ENCODE measurements around the gene SOX6. TPM values are rescaled to one million over a fixed set of nuclear protein-coding genes. Genes with fewer than 3 reads are reported as not detected.

The SOX6 gene
- total RNA-seq, 2 experiments from 2014 or later: 0.13 TPM; not detected in 1

DNA sequence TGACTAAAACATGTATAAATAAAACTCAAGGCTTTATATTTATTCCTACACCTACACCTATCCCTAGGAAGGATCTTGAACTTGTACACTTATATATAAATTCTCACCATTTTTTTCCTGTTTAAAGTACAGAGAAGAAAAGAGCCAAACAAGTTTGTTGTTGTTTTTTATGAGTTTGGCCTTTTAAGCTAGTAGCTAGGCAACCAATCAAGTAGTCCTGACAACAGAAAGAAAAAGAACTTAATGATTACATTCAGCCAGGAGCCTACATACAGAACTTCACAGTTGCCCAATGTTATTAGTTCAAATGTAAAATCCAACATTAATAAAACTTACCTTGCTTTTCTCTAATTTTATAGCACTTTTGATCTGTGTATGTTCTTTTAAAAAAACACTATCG lies 316.2 kb downstream of the SOX6 start:
- no peak for TF ChIP-seq EZH2phosphoT487 (IDR thresholded peaks at IDR 0.05; ENCODE audit: borderline replicate concordance, low read depth, low read length)
- TF ChIP-seq, protein P1, sequence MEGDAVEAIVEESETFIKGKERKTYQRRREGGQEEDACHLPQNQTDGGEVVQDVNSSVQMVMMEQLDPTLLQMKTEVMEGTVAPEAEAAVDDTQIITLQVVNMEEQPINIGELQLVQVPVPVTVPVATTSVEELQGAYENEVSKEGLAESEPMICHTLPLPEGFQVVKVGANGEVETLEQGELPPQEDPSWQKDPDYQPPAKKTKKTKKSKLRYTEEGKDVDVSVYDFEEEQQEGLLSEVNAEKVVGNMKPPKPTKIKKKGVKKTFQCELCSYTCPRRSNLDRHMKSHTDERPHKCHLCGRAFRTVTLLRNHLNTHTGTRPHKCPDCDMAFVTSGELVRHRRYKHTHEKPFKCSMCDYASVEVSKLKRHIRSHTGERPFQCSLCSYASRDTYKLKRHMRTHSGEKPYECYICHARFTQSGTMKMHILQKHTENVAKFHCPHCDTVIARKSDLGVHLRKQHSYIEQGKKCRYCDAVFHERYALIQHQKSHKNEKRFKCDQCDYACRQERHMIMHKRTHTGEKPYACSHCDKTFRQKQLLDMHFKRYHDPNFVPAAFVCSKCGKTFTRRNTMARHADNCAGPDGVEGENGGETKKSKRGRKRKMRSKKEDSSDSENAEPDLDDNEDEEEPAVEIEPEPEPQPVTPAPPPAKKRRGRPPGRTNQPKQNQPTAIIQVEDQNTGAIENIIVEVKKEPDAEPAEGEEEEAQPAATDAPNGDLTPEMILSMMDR (conservative IDR thresholded peaks at IDR 0.05; ENCODE audit: low read length): no peak
- intact Hi-C loops (cut with micrococcal nuclease; ENCODE audit: unreplicated experiment): no loop called here
- no peaks in the 10 kb centered on the region for H4K20me1 ChIP-seq (ENCODE audit: insufficient read depth, low read length)
- no peak overlapping the region for H3K4me2 ChIP-seq (ENCODE audit: low read length)
- no peak overlapping the region for H3K4me3 ChIP-seq (ENCODE audit: low read depth, low read length, poor library complexity, severe bottlenecking)
- ChIA-PET CTCF (ENCODE audit: unreplicated experiment) (no interaction called here), POLR2A (interaction anchor here (0.8 to 1.1 kb wide), 4 partner anchors 10 to 495 kb away, joined by 3 to 4 read pairs (median 3); no protein-coding TSS in a partner anchor)
- no peaks in the 10 kb centered on the region for H3K9me3 ChIP-seq (ENCODE audit: low read length)
- DNase-seq (ENCODE audit: low spot score): no peak
- H3K4me1 ChIP-seq (ENCODE audit: insufficient read depth, low read length, poor library complexity, severe bottlenecking): no peaks in the 10 kb centered on the region
- H3K9me2 ChIP-seq (ENCODE audit: insufficient read depth, low read length): no peaks in the 10 kb centered on the region
- no peak overlapping the region for H3K27ac ChIP-seq (ENCODE audit: low read depth, low read length, poor library complexity, severe bottlenecking)
- no TSS peak for BruUV-seq (replicated peaks)
- no peak overlapping the region for H2AFZ ChIP-seq (ENCODE audit: low read length)
- no peaks in the 10 kb centered on the region for H3K36me3 ChIP-seq (ENCODE audit: insufficient read depth, low read length)
- no peaks in the 10 kb centered on the region for H3K79me2 ChIP-seq (ENCODE audit: insufficient read depth, low read depth, low read length)

DNA sequence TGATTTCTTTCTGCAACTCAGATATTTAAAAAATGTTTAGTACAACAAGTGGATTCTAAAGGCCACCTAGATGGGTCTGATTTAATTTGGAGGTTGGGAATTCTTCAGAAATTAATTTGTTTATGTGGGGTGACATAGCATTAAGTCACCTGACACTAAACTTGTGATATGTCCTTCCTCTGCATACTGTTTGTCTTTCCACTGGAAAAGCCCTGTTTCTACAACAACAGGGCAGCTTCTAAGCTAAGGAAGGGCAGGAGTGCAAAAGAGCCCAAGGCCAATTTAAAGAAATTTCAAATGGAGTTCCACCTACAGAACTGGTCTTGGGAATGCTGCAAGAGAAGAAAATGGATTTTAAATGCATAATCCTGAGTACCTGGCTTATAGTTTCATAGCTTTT lies 319.2 kb downstream of the SOX6 start:
- DNase-seq (ENCODE audit: low spot score): no peak
- CTCF ChIA-PET (ENCODE audit: unreplicated experiment): no interaction called here
- no peak overlapping the region for H2AFZ ChIP-seq (ENCODE audit: low read length)
- H3K36me3 ChIP-seq (ENCODE audit: insufficient read depth, low read length): no peaks in the 10 kb centered on the region
- no peak overlapping the region for H3K27ac ChIP-seq (ENCODE audit: low read depth, low read length, poor library complexity, severe bottlenecking)
- H4K20me1 ChIP-seq (ENCODE audit: insufficient read depth, low read length): no peaks in the 10 kb centered on the region
- H3K79me2 ChIP-seq (ENCODE audit: insufficient read depth, low read depth, low read length): no peaks in the 10 kb centered on the region
- POLR2A ChIA-PET: no interaction called here
- no peaks in the 10 kb centered on the region for H3K9me2 ChIP-seq (ENCODE audit: insufficient read depth, low read length)
- TF ChIP-seq EZH2phosphoT487 (IDR thresholded peaks at IDR 0.05; ENCODE audit: borderline replicate concordance, low read depth, low read length): no peak
- TF ChIP-seq, protein P1 (conservative IDR thresholded peaks at IDR 0.05; ENCODE audit: low read length): no peak
- BruUV-seq (replicated peaks): no TSS peak
- no peaks in the 10 kb centered on the region for H3K9me3 ChIP-seq (ENCODE audit: low read length)
- H3K4me3 ChIP-seq (ENCODE audit: low read depth, low read length, poor library complexity, severe bottlenecking): no peak overlapping the region
- no peaks in the 10 kb centered on the region for H3K4me1 ChIP-seq (ENCODE audit: insufficient read depth, low read length, poor library complexity, severe bottlenecking)
- intact Hi-C loops (cut with micrococcal nuclease; ENCODE audit: unreplicated experiment): no loop called here
- H3K4me2 ChIP-seq (ENCODE audit: low read length): no peak overlapping the region

DNA sequence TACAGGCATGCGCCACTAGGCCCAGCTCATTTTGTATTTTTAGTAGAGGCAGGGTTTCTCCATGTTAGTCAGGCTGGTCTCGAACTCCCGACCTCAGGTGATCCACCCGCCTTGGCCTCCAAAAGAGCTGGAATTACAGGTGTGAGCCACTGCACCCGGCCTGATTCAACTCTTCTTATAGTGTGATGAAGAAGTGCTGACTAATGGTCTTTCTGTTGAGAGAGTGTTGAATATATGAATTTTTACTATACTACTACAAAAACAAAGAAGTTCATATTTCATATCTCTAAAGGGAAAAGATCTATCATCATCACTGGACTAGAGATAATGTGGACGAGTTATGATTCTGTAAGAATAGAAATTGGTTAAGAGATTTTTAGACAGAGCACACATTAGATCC lies 320.1 kb downstream of the SOX6 start:
- Histone ChIP-seq H3K79me2 (ENCODE audit: insufficient read depth, low read depth, low read length) (no peaks in the 10 kb centered on the region), H3K4me1 (ENCODE audit: insufficient read depth, low read length, poor library complexity, severe bottlenecking) (no peaks in the 10 kb centered on the region), H3K9me2 (ENCODE audit: insufficient read depth, low read length) (no peaks in the 10 kb centered on the region), H3K4me2 (ENCODE audit: low read length) (no peak overlapping the region), H2AFZ (ENCODE audit: low read length) (no peak overlapping the region), H3K9me3 (ENCODE audit: low read length) (no peaks in the 10 kb centered on the region), H4K20me1 (ENCODE audit: insufficient read depth, low read length) (no peaks in the 10 kb centered on the region), H3K36me3 (ENCODE audit: insufficient read depth, low read length) (no peaks in the 10 kb centered on the region), H3K4me3 (ENCODE audit: low read depth, low read length, poor library complexity, severe bottlenecking) (no peak overlapping the region), H3K27ac (ENCODE audit: low read depth, low read length, poor library complexity, severe bottlenecking) (no peak overlapping the region)
- DNase-seq (ENCODE audit: low spot score): no peak
- ChIA-PET POLR2A (no interaction called here), CTCF (ENCODE audit: unreplicated experiment) (no interaction called here)
- BruUV-seq (replicated peaks): no TSS peak
- intact Hi-C loops (cut with micrococcal nuclease; ENCODE audit: unreplicated experiment): no loop called here
- no peak for TF ChIP-seq EZH2phosphoT487 (IDR thresholded peaks at IDR 0.05; ENCODE audit: borderline replicate concordance, low read depth, low read length)
- TF ChIP-seq, protein P1 (conservative IDR thresholded peaks at IDR 0.05; ENCODE audit: low read length): no peak

All from OCI-LY7 (cell line).